H9 (cell line): ENCODE data around the gene CD72. TPM values are rescaled to one million over a fixed set of nuclear protein-coding genes. Genes with fewer than 3 reads are reported as not detected.

Experiments used
- DNase-seq: peaks from one replicate; pipeline ENCODE4 v3.0.0-alpha.2; 2017
- H2AFZ ChIP-seq: one replicate; pipeline ENCODE4 v1.6.1; 2013; ENCODE audit warnings: mild to moderate bottlenecking, low read length, control low read depth, moderate library complexity
- H2AK5ac ChIP-seq: 2 replicates; pipeline ENCODE4 v1.6.1; 2013; ENCODE audit warnings: low read length, control low read depth, mixed read lengths; ENCODE audit not compliant: insufficient read length
- H2BK120ac ChIP-seq: one replicate; pipeline ENCODE4 v1.6.1; 2013; ENCODE audit warnings: low read depth, mild to moderate bottlenecking, low read length, control low read depth, inconsistent platforms; ENCODE audit not compliant: poor library complexity, severe bottlenecking
- H2BK12ac ChIP-seq: 2 replicates; pipeline ENCODE4 v1.6.1; 2013; ENCODE audit warnings: low read length, control low read depth, mixed read lengths, low read depth; ENCODE audit not compliant: insufficient read length
- H2BK15ac ChIP-seq: 2 replicates; pipeline ENCODE4 v1.6.1; 2013; ENCODE audit warnings: low read depth, low read length, control low read depth
- H2BK20ac ChIP-seq: one replicate; pipeline ENCODE4 v1.6.1; 2013; ENCODE audit warnings: low read depth, mild to moderate bottlenecking, low read length, control low read depth, inconsistent platforms; ENCODE audit not compliant: poor library complexity, severe bottlenecking
- H2BK5ac ChIP-seq: 2 replicates; pipeline ENCODE4 v1.6.1; 2013; ENCODE audit warnings: low read length, control low read depth, mixed read lengths; ENCODE audit not compliant: insufficient read length
- H3K14ac ChIP-seq: 2 replicates; pipeline ENCODE4 v1.6.1; 2013; ENCODE audit warnings: low read length, control low read depth; ENCODE audit not compliant: insufficient read depth
- H3K18ac ChIP-seq: 2 replicates; pipeline ENCODE4 v1.6.1; 2013; ENCODE audit warnings: low read depth, mild to moderate bottlenecking, mixed read lengths, low read length, control low read depth; ENCODE audit not compliant: insufficient read length
- H3K23ac ChIP-seq: 2 replicates; pipeline ENCODE4 v1.6.1; 2013; ENCODE audit warnings: low read length, control low read depth, mixed read lengths, low read depth; ENCODE audit not compliant: insufficient read length
- H3K23me2 ChIP-seq: 2 replicates; pipeline ENCODE4 v1.6.1; 2013; ENCODE audit warnings: low read depth, mild to moderate bottlenecking, mixed read lengths, low read length, control low read depth; ENCODE audit not compliant: insufficient read length, poor library complexity, severe bottlenecking
- H3K27ac ChIP-seq: 2 replicates; pipeline ENCODE4 v1.5.1; 2013; ENCODE audit warnings: low read length, control low read depth, mixed read lengths, low read depth; ENCODE audit not compliant: insufficient read length
- H3K27me3 ChIP-seq: 2 replicates; pipeline ENCODE4 v1.6.1; 2013; ENCODE audit warnings: low read length, control low read depth, inconsistent platforms; ENCODE audit not compliant: insufficient read depth
- H3K4ac ChIP-seq: 2 replicates; pipeline ENCODE4 v1.6.1; 2013; ENCODE audit warnings: low read depth, mild to moderate bottlenecking, control low read depth, inconsistent platforms, low read length, moderate library complexity
- H3K4me1 ChIP-seq: 2 replicates; pipeline ENCODE4 v1.6.1; 2013; ENCODE audit warnings: low read length, control low read depth, inconsistent platforms; ENCODE audit not compliant: insufficient read depth
- H3K4me2 ChIP-seq: 2 replicates; pipeline ENCODE4 v1.6.1; 2013; ENCODE audit warnings: low read length, control low read depth, mixed read lengths; ENCODE audit not compliant: insufficient read length, insufficient read depth
- H3K56ac ChIP-seq: 2 replicates; pipeline ENCODE4 v1.6.1; 2013; ENCODE audit warnings: low read depth, mild to moderate bottlenecking, mixed read lengths, low read length, control low read depth; ENCODE audit not compliant: insufficient read length
- H3K79me1 ChIP-seq: 2 replicates; pipeline ENCODE4 v1.6.1; 2013; ENCODE audit warnings: low read depth, mild to moderate bottlenecking, moderate library complexity, low read length, control low read depth, inconsistent platforms; ENCODE audit not compliant: insufficient read depth, poor library complexity, severe bottlenecking
- H3K79me2 ChIP-seq: 2 replicates; pipeline ENCODE4 v1.6.1; 2013; ENCODE audit warnings: low read length, control low read depth, inconsistent platforms; ENCODE audit not compliant: insufficient read depth
- H3K9ac ChIP-seq: 2 replicates; pipeline ENCODE4 v1.6.1; 2013; ENCODE audit warnings: low read length, control low read depth, mixed read lengths; ENCODE audit not compliant: insufficient read length; ENCODE audit errors: extremely low read depth
- H3K9me3 ChIP-seq: one replicate; pipeline ENCODE4 v1.6.1; 2013; ENCODE audit warnings: low read depth, low read length, inconsistent platforms; ENCODE audit not compliant: control insufficient read depth
- H3T11ph ChIP-seq: one replicate; pipeline ENCODE4 v1.6.1; 2013; ENCODE audit warnings: mild to moderate bottlenecking, low read length, control low read depth, inconsistent platforms
- H4K20me1 ChIP-seq: one replicate; pipeline ENCODE4 v1.6.1; 2013; ENCODE audit not compliant: control insufficient read depth, insufficient read length, insufficient read depth
- H4K5ac ChIP-seq: 2 replicates; pipeline ENCODE4 v1.6.1; 2013; ENCODE audit warnings: low read depth, mild to moderate bottlenecking, mixed read lengths, low read length, control low read depth; ENCODE audit not compliant: insufficient read length
- H4K8ac ChIP-seq: replicated peaks from 2 replicates; pipeline ENCODE4 v1.6.1; 2013; ENCODE audit warnings: low read length, control low read depth, mixed read lengths, low read depth; ENCODE audit not compliant: insufficient read length
- H4K91ac ChIP-seq: 2 replicates; pipeline ENCODE4 v1.6.1; 2013; ENCODE audit warnings: low read depth, mild to moderate bottlenecking, moderate library complexity, mixed read lengths, low read length, control low read depth; ENCODE audit not compliant: insufficient read length
- H3K27ac Mint-ChIP-seq, 3 experiments: 2 replicates in 2 of 3; 3 replicates in 1 of 3; pipeline ENCODE4 v1.8.0; 2020 to 2021; ENCODE audit warnings: mixed read lengths in 3 of 3, mild to moderate bottlenecking in 1 of 3, moderate library complexity in 1 of 3
- H3K27me3 Mint-ChIP-seq: 2 replicates; pipeline ENCODE4 v1.8.0; 2021; ENCODE audit warnings: low read depth, mild to moderate bottlenecking, moderate library complexity, mixed read lengths
- H3K36me3 Mint-ChIP-seq, 3 experiments: 2 replicates in 2 of 3; 3 replicates in 1 of 3; pipeline ENCODE4 v1.8.0; 2020 to 2021; ENCODE audit warnings: low read depth in 3 of 3, mixed read lengths in 3 of 3; ENCODE audit not compliant: insufficient read depth in 1 of 3
- H3K4me1 Mint-ChIP-seq, 2 experiments: 2 replicates each; pipeline ENCODE4 v1.8.0; 2020; ENCODE audit warnings: mixed read lengths in 2 of 2
- H3K4me3 Mint-ChIP-seq, 2 experiments: 2 replicates in 1 of 2; 3 replicates in 1 of 2; pipeline ENCODE4 v1.8.0; 2020 to 2021; ENCODE audit warnings: mild to moderate bottlenecking in 2 of 2, mixed read lengths in 2 of 2, moderate library complexity in 1 of 2
- H3K9me3 Mint-ChIP-seq, 2 experiments: 2 replicates in 1 of 2; 3 replicates in 1 of 2; pipeline ENCODE4 v1.8.0; 2020; ENCODE audit warnings: mild to moderate bottlenecking in 2 of 2, mixed read lengths in 2 of 2, moderate library complexity in 1 of 2
- WGBS: extraction: QIAGEN DNeasy Blood & Tissue Kit; methylation state at CpG from one replicate; pipeline ENCODE4 v1.1.7; 2013; ENCODE audit warnings: missing lambda C conversion rate, low lambda C conversion rate, mixed read lengths; ENCODE audit not compliant: insufficient read length; ENCODE audit errors: extremely low coverage; 5-methylcytosine and 5-hydroxymethylcytosine counted together
- long read RNA-seq: library from polyadenylated mRNA; unstranded; transcript quantifications from one replicate; pipeline ENCODE4 v2.0.0, GENCODE V29; 2020
- total RNA-seq: library from RNA; stranded (reverse); gene quantifications from 2 replicates; pipeline ENCODE4 v1.2.1, GENCODE V29; 2021
- TF ChIP-seq, protein P1 (sequence below): fragments of 200-600 bp; sonication (generic); conservative IDR thresholded peaks from 3 replicates; pipeline ENCODE4 v1.8.0; 2021; ENCODE audit warnings: antibody characterized with exemption, mild to moderate bottlenecking

Gene CD72, protein sequence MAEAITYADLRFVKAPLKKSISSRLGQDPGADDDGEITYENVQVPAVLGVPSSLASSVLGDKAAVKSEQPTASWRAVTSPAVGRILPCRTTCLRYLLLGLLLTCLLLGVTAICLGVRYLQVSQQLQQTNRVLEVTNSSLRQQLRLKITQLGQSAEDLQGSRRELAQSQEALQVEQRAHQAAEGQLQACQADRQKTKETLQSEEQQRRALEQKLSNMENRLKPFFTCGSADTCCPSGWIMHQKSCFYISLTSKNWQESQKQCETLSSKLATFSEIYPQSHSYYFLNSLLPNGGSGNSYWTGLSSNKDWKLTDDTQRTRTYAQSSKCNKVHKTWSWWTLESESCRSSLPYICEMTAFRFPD
- total RNA-seq, result 3.3 and 3.9 TPM in 2 replicates
- long read RNA-seq, partial matches to known transcripts, result 0 of 20 reads
- long read RNA-seq, other reads (novel, unspliced or antisense), result 20 of 20 reads

DNA sequence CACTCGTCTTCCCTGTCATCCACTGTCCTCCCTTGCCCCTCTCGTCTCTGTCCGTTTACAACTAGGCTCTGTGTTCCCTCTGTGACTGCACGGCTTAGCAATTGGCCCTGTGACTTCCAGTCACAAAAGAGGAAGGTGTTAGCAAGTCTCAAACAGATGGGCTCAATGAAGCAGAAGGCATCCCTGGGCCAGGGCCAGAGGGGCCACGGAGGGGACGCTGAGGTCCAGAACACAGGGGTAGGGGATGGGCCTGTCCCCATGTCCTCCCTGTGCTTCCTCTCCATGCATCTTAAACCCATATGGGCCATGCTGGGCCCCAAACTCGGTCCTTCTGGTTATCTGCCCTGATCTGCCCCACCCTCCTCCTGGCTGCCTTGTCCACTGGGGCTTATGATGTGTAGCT, at the start of gene CD72:
Gene CD72, minus strand, starts transcription at position 89 of the 403 bp plus-strand sequence. CDS start 110 bp downstream, outside the sequence.
- Histone ChIP-seq H2BK12ac (no peak within 1 kb of the TSS), H3T11ph (no peak within 1 kb of the TSS), H4K91ac (no peak within 1 kb of the TSS), H3K56ac (no peak within 1 kb of the TSS), H3K14ac (peak within 1 kb of the TSS; percentile 78), H4K8ac (peak within 1 kb of the TSS; percentile 50), H2BK120ac (no peak within 1 kb of the TSS), H3K4ac (no peak within 1 kb of the TSS), H3K9me3 (no peaks in the 10 kb centered on the region), H4K20me1 (no peaks in the 10 kb centered on the region), H3K79me1 (no peaks in the 10 kb centered on the region), H2AK5ac (no peak within 1 kb of the TSS), H3K79me2 (no peaks in the 10 kb centered on the region), H3K23me2 (peaks cover 13% of the 10 kb centered on the region), H2BK15ac (no peak within 1 kb of the TSS), H3K27me3 (peaks cover 4% of the 10 kb centered on the region; the same call in 1 of the 2 replicates), H3K9ac (peak within 1 kb of the TSS; percentile 43), H3K27ac (no peak within 1 kb of the TSS), H2AFZ (peak within 1 kb of the TSS; percentile 69), H2BK5ac (no peak within 1 kb of the TSS), H3K4me1 (no peaks in the 10 kb centered on the region; the same call in 1 of the 2 replicates), H3K18ac (peak within 1 kb of the TSS; percentile 89), H3K23ac (no peak within 1 kb of the TSS), H2BK20ac (no peak within 1 kb of the TSS), H4K5ac (no peak within 1 kb of the TSS), H3K4me2 (peak within 1 kb of the TSS; percentile 77)
- Mint-ChIP-seq H3K27me3 (peaks cover 42% of the 10 kb centered on the region), H3K4me1 (peaks cover 15 to 18% of the 10 kb centered on the region in 2 experiments), H3K9me3 (no peaks in the 10 kb centered on the region), H3K4me3 (peak within 1 kb of the TSS; percentile 76 to 79), H3K27ac (peak within 1 kb of the TSS in 1 of 3 experiments; percentile 69; a peak in 2 of 7 replicates), H3K36me3 (no peaks in the 10 kb centered on the region)
- DNase-seq, result no peak
- TF ChIP-seq, protein P1, sequence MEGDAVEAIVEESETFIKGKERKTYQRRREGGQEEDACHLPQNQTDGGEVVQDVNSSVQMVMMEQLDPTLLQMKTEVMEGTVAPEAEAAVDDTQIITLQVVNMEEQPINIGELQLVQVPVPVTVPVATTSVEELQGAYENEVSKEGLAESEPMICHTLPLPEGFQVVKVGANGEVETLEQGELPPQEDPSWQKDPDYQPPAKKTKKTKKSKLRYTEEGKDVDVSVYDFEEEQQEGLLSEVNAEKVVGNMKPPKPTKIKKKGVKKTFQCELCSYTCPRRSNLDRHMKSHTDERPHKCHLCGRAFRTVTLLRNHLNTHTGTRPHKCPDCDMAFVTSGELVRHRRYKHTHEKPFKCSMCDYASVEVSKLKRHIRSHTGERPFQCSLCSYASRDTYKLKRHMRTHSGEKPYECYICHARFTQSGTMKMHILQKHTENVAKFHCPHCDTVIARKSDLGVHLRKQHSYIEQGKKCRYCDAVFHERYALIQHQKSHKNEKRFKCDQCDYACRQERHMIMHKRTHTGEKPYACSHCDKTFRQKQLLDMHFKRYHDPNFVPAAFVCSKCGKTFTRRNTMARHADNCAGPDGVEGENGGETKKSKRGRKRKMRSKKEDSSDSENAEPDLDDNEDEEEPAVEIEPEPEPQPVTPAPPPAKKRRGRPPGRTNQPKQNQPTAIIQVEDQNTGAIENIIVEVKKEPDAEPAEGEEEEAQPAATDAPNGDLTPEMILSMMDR, result no peak
- WGBS, result no CpG with 5 or more reads among the region's 7 CpGs
